Measurements from ENCODE around the gene FASTK.

Gene FASTK

GRCh38 chr7:151095828-151096475 lies 15.3 kb upstream of the FASTK start:
- no peak for DNase-seq

- no peak for DNase-seq
These were observed 14.7 kb upstream of the FASTK start for GRCh38 chr7:151095123-151095797.

GRCh38 chr7:151094675-151095074 lies 14.1 kb upstream of the FASTK start:
- DNase-seq = no peak

GRCh38 chr7:151093748-151094147 lies 13.1 kb upstream of the FASTK start:
- DNase-seq = no peak

- DNase-seq = no peak
These were observed 11.4 kb upstream of the FASTK start for GRCh38 chr7:151091988-151092387.

GRCh38 chr7:151091431-151091830 lies 10.8 kb upstream of the FASTK start:
- no peak for DNase-seq

GRCh38 chr7:151091003-151091402 lies 10.4 kb upstream of the FASTK start:
- no peak for DNase-seq

- no peak for DNase-seq
These were observed 9.5 kb upstream of the FASTK start for GRCh38 chr7:151089893-151090730.

- DNase-seq = no peak
These were observed 8.5 kb upstream of the FASTK start for GRCh38 chr7:151088856-151089699.

- DNase-seq = no peak
These were observed 7.6 kb upstream of the FASTK start for GRCh38 chr7:151088019-151088855.

GRCh38 chr7:151087245-151088018 lies 6.8 kb upstream of the FASTK start:
- DNase-seq = no peak

GRCh38 chr7:151086802-151087244 lies 6.2 kb upstream of the FASTK start:
- DNase-seq = no peak

- peak; percentile 59 for DNase-seq
These were observed 5.3 kb upstream of the FASTK start, which contains the start of gene AGAP3 for GRCh38 chr7:151085691-151086620. AGAP3 (plus strand) TSS chr7:151086475; CDS start chr7:151086742, 267 bp downstream.

GRCh38 chr7:151085329-151085690 lies 4.7 kb upstream of the FASTK start:
- DNase-seq = no peak

- no peak for DNase-seq
These were observed 3.2 kb upstream of the FASTK start for GRCh38 chr7:151083824-151084160.

- peak; percentile 78 for DNase-seq
These were observed 2.6 kb upstream of the FASTK start, which contains the start of gene TMUB1 for GRCh38 chr7:151083071-151083823. TMUB1 (minus strand) TSS chr7:151083493; CDS start chr7:151082563, 930 bp downstream.

GRCh38 chr7:151082141-151083070 lies 1.8 kb upstream of the FASTK start:
- DNase-seq = no peak
